ENCODE results near the gene NLN.
"Not testable (repeated sequence)": the region's sequence is repeated elsewhere in the genome, so short reads cannot be mapped to it uniquely, and the experiment has no call there.

- not testable (repeated sequence) for TF ChIP-seq CTCF (IDR thresholded peaks at IDR 0.05); POLR2A (IDR thresholded peaks at IDR 0.05; ENCODE audit: low read depth)
Measured at GRCh38 chr5:65772963-65773362, 51.0 kb downstream of the NLN start.
